GM12892 (cell line): ENCODE measurements around the gene LILRA2.
"Not testable (repeated sequence)": the region's sequence is repeated elsewhere in the genome, so short reads cannot be mapped to it uniquely, and the experiment has no call there.

Source experiments
- POLR2A ChIP-seq: IDR thresholded peaks from 2 replicates; pipeline ENCODE4 v1.6.1; 2011; ENCODE audit warnings: low read depth, low read length, control low read depth
- TAF1 ChIP-seq: IDR thresholded peaks from 2 replicates; pipeline ENCODE4 v1.6.1; 2011; ENCODE audit warnings: low read depth, mild to moderate bottlenecking, control low read depth, low read length, borderline replicate concordance

- not testable (repeated sequence) for TF ChIP-seq TAF1, POLR2A
Measured at GRCh38 chr19:54593445-54593844, 19.9 kb downstream of the LILRA2 start, which contains the start of gene LILRA1.
